SK-N-SH (cell line): ENCODE data around the gene RHOBTB3. TPM values are rescaled to one million over a fixed set of nuclear protein-coding genes. Genes with fewer than 3 reads are reported as not detected.

Experiments used
- CTCF ChIA-PET: fragments of 300-600, 350-600 bp; formaldehyde crosslinking; extraction: SDS; loops from one replicate; lab custom pipeline; 2021; lab: Yijun Ruan, JAX
- POLR2A ChIA-PET: fragments of 350-600 bp; sonication (Branson Sonifier 250); formaldehyde crosslinking; extraction: SDS; loops from one replicate; lab custom pipeline; 2020; ENCODE audit warnings: antibody characterized with exemption, inconsistent platforms; lab: Yijun Ruan, JAX
- DNase-seq: peaks from one replicate; pipeline ENCODE4 v3.0.0; 2012
- H2AFZ ChIP-seq: fragments of 200-600 bp; sonication (generic); 2 replicates; pipeline ENCODE4 v1.8.1; 2016; ENCODE audit warnings: antibody characterized with exemption, mild to moderate bottlenecking, low read depth
- H3F3A ChIP-seq: fragments of 200-600 bp; sonication (generic); replicated peaks from 2 replicates; pipeline ENCODE3; 2016; ENCODE audit warnings: antibody characterized with exemption, mild to moderate bottlenecking; ENCODE audit not compliant: insufficient read depth
- H3K27ac ChIP-seq, 2 experiments: fragments of 200-500 bp in 1 of 2; fragments of 200-600 bp in 1 of 2; sonication (Bioruptor generic) in 1 of 2; sonication (generic), shearing (Covaris generic) in 1 of 2; 2 replicates each; pipeline versions ENCODE4 v1.5.1 to v1.6.1; 2014 to 2016; ENCODE audit warnings: low read depth in 2 of 2, inconsistent platforms in 1 of 2, low read length in 1 of 2, mild to moderate bottlenecking in 1 of 2, mixed read lengths in 1 of 2
- H3K27me3 ChIP-seq: fragments of 200-600 bp; sonication (generic), shearing (Covaris generic); 2 replicates; pipeline ENCODE4 v1.6.1; 2016; ENCODE audit warnings: mixed run types; ENCODE audit not compliant: insufficient read depth
- H3K36me3 ChIP-seq, 2 experiments: fragments of 200-500 bp in 1 of 2; fragments of 200-600 bp in 1 of 2; sonication (Bioruptor generic) in 1 of 2; sonication (generic) in 1 of 2; replicated peaks in 1 of 2; 2 replicates each; pipeline versions ENCODE3 to v1.5.1; 2014 to 2016; ENCODE audit warnings: low read length in 1 of 2, mild to moderate bottlenecking in 1 of 2; ENCODE audit not compliant: insufficient read depth in 2 of 2, control insufficient read depth in 1 of 2
- H3K4me1 ChIP-seq, 2 experiments: fragments of 200-500 bp in 1 of 2; fragments of 200-600 bp in 1 of 2; sonication (Bioruptor generic) in 1 of 2; sonication (generic), shearing (Covaris generic) in 1 of 2; 2 replicates each; pipeline versions ENCODE4 v1.5.1 to v1.6.1; 2014 to 2016; ENCODE audit warnings: low read depth in 1 of 2, low read length in 1 of 2, mixed run types in 1 of 2; ENCODE audit not compliant: insufficient read depth in 2 of 2, control insufficient read depth in 1 of 2
- H3K4me2 ChIP-seq: fragments of 200-600 bp; sonication (generic), shearing (Covaris generic); 2 replicates; pipeline ENCODE4 v1.6.1; 2017; ENCODE audit warnings: mixed run types
- H3K4me3 ChIP-seq, 2 experiments: fragments of 200-500 bp in 1 of 2; fragments of 200-600 bp in 1 of 2; sonication (Bioruptor generic) in 1 of 2; sonication (generic), shearing (Covaris generic) in 1 of 2; 2 replicates each; pipeline versions ENCODE4 v1.5.1 to v1.8.1; 2014 to 2016; ENCODE audit warnings: low read depth in 2 of 2, inconsistent platforms in 1 of 2, low read length in 1 of 2, mild to moderate bottlenecking in 1 of 2, mixed read lengths in 1 of 2, moderate library complexity in 1 of 2
- H3K79me2 ChIP-seq: fragments of 200-600 bp; sonication (generic); 2 replicates; pipeline ENCODE4 v1.8.1; 2017; ENCODE audit warnings: mild to moderate bottlenecking; ENCODE audit not compliant: insufficient read depth
- H3K9ac ChIP-seq: fragments of 200-600 bp; sonication (generic); 2 replicates; pipeline ENCODE4 v1.6.1; 2017; ENCODE audit warnings: mixed run types
- H3K9me2 ChIP-seq: fragments of 200-600 bp; sonication (generic); 2 replicates; pipeline ENCODE4 v1.6.1; 2017; ENCODE audit warnings: mixed run types
- H3K9me3 ChIP-seq: fragments of 200-600 bp; sonication (generic); 2 replicates; pipeline ENCODE4 v1.6.1; 2017; ENCODE audit warnings: mixed run types, mild to moderate bottlenecking, moderate library complexity
- H4K20me1 ChIP-seq: fragments of 200-600 bp; sonication (generic); 2 replicates; pipeline ENCODE4 v1.6.1; 2017; ENCODE audit warnings: mild to moderate bottlenecking, mixed run types; ENCODE audit not compliant: insufficient read depth
- FOXJ3 ChIP-seq: sonication (generic); formaldehyde crosslinking; IDR thresholded peaks from 2 replicates; pipeline ENCODE4 v1.5.1; 2020; ENCODE audit warnings: mild to moderate bottlenecking, missing genetic modification reagents
- FOXM1 ChIP-seq: IDR thresholded peaks from 2 replicates; pipeline ENCODE4 v1.4.0; 2012; ENCODE audit warnings: low read depth, mild to moderate bottlenecking
- GATA2 ChIP-seq: sonication (generic); formaldehyde crosslinking; IDR thresholded peaks from 2 replicates; pipeline ENCODE4 v1.5.0; 2020; ENCODE audit warnings: mild to moderate bottlenecking, missing genetic modification reagents
- MXI1 ChIP-seq: IDR thresholded peaks from 2 replicates; pipeline ENCODE4 v1.6.1; 2012; ENCODE audit warnings: mild to moderate bottlenecking, low read depth, low read length, improper control_type of control experiment
- PBX3 ChIP-seq: IDR thresholded peaks from 2 replicates; pipeline ENCODE4; 2012
- RAD21 ChIP-seq: IDR thresholded peaks from 2 replicates; pipeline ENCODE4 v1.6.1; 2012; ENCODE audit warnings: mild to moderate bottlenecking, low read length
- RCOR1 ChIP-seq: fragments of 150-350 bp; IDR thresholded peaks from 2 replicates; pipeline ENCODE4 v1.6.1; 2017; ENCODE audit warnings: antibody characterized with exemption, low read length
- RXRA ChIP-seq: IDR thresholded peaks from 2 replicates; pipeline ENCODE4 v1.4.0; 2012; ENCODE audit warnings: low read depth, mild to moderate bottlenecking, borderline replicate concordance
- SMC3 ChIP-seq: IDR thresholded peaks from 2 replicates; pipeline ENCODE4 v1.6.1; 2012; ENCODE audit warnings: low read depth, low read length, improper control_type of control experiment
- TAF1 ChIP-seq: IDR thresholded peaks from 2 replicates; pipeline ENCODE4 v1.6.1; 2012; ENCODE audit warnings: low read depth, mild to moderate bottlenecking, low read length, moderate library complexity, borderline replicate concordance
- USF2 ChIP-seq: fragments of 150-350 bp; IDR thresholded peaks from 2 replicates; pipeline ENCODE4 v1.6.1; 2017; ENCODE audit warnings: antibody characterized with exemption, low read length, low read depth, borderline replicate concordance
- WGBS: methylation state at CpG from one replicate; pipeline ENCODE4 v1.1.6; 2017; ENCODE audit warnings: low lambda C conversion rate; 5-methylcytosine and 5-hydroxymethylcytosine counted together
- polyA plus RNA-seq, 3 experiments: library from polyadenylated mRNA; depleted of rRNA; stranded (reverse); fragments of >200 nt; gene quantifications; 2 replicates each; pipeline ENCODE4 v1.2.3, GENCODE V29; 2012
- TF ChIP-seq, protein P1 (sequence below): fragments of 200-600 bp; sonication (generic); IDR thresholded peaks from 2 replicates; pipeline ENCODE4 v1.6.1; 2017; ENCODE audit warnings: antibody characterized with exemption, mild to moderate bottlenecking, moderate library complexity
- TF ChIP-seq, protein P2 (sequence below): IDR thresholded peaks from 2 replicates; pipeline ENCODE4 v1.6.1; 2012; ENCODE audit warnings: mild to moderate bottlenecking, low read depth, low read length, moderate library complexity
- TF ChIP-seq, protein P3 (sequence below): IDR thresholded peaks from 2 replicates; pipeline ENCODE4 v1.4.0; 2012; ENCODE audit warnings: low read depth, borderline replicate concordance

The RHOBTB3 gene
- polyA plus RNA-seq, 1 of the 3 experiments (the other 2 are of a cell fraction), result 59.3 TPM

GRCh38 chr5:95838556-95838955 is 107.4 kb downstream of the RHOBTB3 start:
- no peaks in the 10 kb centered on the region for H3F3A ChIP-seq
- H3K27me3 ChIP-seq, result no peaks in the 10 kb centered on the region
- no peak for DNase-seq
- H3K36me3 ChIP-seq, result no peaks in the 10 kb centered on the region
- H3K27ac ChIP-seq, result no peak overlapping the region
- ChIA-PET CTCF (interaction anchor here (1.0 to 3.1 kb wide), 6 partner anchors 9 to 174 kb away, joined by 3 to 17 read pairs (median 4); no protein-coding TSS in a partner anchor), POLR2A (no interaction called here)
- H4K20me1 ChIP-seq, result no peaks in the 10 kb centered on the region
- H3K79me2 ChIP-seq, result no peaks in the 10 kb centered on the region
- H3K9me2 ChIP-seq, result no peaks in the 10 kb centered on the region
- WGBS, result 86% methylated on average over 1 of the region's 1 CpG
- no peaks in the 10 kb centered on the region for H3K9me3 ChIP-seq
- H3K4me3 ChIP-seq, result no peak overlapping the region
- H3K4me1 ChIP-seq, result peaks cover 0 to 9% of the 10 kb centered on the region in 2 experiments; a peak in 1 of 4 replicates
- no peak overlapping the region for H2AFZ ChIP-seq
- TF ChIP-seq MXI1 (no peak), FOXM1 (no peak), RXRA (no peak), USF2 (no peak), RCOR1 (no peak), RAD21 (no peak), TAF1 (no peak), GATA2 (CRISPR knock-in tag) (no peak), SMC3 (no peak), FOXJ3 (CRISPR knock-in tag) (no peak), PBX3 (no peak)
- TF ChIP-seq, protein P1, sequence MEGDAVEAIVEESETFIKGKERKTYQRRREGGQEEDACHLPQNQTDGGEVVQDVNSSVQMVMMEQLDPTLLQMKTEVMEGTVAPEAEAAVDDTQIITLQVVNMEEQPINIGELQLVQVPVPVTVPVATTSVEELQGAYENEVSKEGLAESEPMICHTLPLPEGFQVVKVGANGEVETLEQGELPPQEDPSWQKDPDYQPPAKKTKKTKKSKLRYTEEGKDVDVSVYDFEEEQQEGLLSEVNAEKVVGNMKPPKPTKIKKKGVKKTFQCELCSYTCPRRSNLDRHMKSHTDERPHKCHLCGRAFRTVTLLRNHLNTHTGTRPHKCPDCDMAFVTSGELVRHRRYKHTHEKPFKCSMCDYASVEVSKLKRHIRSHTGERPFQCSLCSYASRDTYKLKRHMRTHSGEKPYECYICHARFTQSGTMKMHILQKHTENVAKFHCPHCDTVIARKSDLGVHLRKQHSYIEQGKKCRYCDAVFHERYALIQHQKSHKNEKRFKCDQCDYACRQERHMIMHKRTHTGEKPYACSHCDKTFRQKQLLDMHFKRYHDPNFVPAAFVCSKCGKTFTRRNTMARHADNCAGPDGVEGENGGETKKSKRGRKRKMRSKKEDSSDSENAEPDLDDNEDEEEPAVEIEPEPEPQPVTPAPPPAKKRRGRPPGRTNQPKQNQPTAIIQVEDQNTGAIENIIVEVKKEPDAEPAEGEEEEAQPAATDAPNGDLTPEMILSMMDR, result no peak
- TF ChIP-seq, protein P2, sequence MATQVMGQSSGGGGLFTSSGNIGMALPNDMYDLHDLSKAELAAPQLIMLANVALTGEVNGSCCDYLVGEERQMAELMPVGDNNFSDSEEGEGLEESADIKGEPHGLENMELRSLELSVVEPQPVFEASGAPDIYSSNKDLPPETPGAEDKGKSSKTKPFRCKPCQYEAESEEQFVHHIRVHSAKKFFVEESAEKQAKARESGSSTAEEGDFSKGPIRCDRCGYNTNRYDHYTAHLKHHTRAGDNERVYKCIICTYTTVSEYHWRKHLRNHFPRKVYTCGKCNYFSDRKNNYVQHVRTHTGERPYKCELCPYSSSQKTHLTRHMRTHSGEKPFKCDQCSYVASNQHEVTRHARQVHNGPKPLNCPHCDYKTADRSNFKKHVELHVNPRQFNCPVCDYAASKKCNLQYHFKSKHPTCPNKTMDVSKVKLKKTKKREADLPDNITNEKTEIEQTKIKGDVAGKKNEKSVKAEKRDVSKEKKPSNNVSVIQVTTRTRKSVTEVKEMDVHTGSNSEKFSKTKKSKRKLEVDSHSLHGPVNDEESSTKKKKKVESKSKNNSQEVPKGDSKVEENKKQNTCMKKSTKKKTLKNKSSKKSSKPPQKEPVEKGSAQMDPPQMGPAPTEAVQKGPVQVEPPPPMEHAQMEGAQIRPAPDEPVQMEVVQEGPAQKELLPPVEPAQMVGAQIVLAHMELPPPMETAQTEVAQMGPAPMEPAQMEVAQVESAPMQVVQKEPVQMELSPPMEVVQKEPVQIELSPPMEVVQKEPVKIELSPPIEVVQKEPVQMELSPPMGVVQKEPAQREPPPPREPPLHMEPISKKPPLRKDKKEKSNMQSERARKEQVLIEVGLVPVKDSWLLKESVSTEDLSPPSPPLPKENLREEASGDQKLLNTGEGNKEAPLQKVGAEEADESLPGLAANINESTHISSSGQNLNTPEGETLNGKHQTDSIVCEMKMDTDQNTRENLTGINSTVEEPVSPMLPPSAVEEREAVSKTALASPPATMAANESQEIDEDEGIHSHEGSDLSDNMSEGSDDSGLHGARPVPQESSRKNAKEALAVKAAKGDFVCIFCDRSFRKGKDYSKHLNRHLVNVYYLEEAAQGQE, result no peak
- TF ChIP-seq, protein P3, sequence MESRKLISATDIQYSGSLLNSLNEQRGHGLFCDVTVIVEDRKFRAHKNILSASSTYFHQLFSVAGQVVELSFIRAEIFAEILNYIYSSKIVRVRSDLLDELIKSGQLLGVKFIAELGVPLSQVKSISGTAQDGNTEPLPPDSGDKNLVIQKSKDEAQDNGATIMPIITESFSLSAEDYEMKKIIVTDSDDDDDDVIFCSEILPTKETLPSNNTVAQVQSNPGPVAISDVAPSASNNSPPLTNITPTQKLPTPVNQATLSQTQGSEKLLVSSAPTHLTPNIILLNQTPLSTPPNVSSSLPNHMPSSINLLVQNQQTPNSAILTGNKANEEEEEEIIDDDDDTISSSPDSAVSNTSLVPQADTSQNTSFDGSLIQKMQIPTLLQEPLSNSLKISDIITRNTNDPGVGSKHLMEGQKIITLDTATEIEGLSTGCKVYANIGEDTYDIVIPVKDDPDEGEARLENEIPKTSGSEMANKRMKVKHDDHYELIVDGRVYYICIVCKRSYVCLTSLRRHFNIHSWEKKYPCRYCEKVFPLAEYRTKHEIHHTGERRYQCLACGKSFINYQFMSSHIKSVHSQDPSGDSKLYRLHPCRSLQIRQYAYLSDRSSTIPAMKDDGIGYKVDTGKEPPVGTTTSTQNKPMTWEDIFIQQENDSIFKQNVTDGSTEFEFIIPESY, result no peak
- no peak overlapping the region for H3K4me2 ChIP-seq
- no peak overlapping the region for H3K9ac ChIP-seq
